NCI-H1694 treated with DMSO at 0.1 percent for 48 hours (cell line): ENCODE data around the gene VDAC1.
"Not testable (repeated sequence)": the region's sequence is repeated elsewhere in the genome, so short reads cannot be mapped to it uniquely, and the experiment has no call there.

Experiments
- DNase-seq: peaks from one replicate; lab custom pipeline; 2025; lab: John Stamatoyannopoulos, UW

VDAC1 gene

DNA sequence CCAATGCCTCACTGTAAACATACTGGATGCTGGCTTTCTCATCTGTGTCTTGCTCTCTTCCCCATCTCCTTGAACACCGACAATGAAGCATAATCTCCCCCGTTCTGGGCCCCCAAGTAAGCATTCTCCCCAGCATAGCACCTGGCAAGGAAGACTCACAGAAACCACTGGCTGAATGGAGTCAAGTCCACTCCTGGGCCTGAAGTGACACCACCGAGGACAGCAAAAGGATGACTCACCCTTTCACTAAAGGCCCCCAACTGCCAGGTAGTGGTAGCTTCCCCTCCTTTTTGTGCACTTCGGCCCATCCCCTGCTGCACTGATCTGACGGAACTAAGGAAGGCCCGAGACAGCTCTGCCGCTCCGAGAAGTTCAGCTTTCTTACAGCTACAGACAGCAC lies 9.4 kb downstream of the VDAC1 start:
- DNase-seq, result no peak

DNA sequence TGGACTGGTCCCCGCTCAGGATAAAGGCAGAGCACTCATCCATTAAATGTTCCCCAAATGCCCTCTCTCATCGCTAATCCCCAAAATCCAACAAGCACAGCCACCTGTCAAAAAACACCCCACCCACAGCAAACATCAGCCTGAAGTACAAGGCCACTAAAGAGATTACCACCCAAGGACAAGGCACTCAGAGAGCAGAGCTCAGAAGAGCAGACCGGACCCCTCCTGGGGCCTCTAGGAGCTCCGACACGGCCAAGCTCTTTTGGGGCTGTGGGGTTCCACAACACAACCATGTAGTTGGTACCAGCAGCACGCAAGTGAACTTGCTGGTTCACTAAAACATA lies 9.8 kb downstream of the VDAC1 start:
- no peak for DNase-seq

DNA sequence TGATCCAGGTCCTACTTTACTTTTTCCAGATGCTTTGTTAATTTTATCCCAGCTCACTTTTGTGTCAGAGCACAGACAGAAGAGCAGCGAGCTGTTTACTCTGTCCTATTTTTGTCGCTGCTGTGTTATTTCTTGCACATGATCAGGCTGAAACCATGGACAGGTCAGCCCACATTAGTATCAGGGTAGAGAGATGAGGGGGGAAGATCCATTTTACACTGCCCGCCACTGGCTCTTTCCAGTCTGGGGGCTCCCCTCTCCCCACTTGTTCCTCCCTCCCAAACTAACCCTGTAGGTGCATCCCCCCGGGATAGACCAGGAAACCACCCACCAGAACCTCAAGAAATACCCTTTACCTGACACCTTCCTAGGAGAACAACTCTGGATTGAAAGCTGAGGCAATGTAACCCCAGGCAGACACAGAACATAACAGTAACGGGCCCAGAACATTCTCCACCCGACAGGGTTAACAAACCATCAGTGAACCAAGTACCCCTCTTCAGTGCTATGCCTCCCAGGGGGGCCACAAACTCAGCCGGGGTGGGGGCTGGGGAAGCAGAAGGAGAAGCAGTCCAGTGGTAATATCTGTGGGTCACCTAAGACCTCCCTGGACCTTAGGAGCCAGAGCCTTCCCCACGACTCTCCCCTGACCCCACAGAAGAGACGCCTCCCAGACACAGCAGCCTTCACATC lies 10.3 kb downstream of the VDAC1 start:
- DNase-seq, result no peak

DNA sequence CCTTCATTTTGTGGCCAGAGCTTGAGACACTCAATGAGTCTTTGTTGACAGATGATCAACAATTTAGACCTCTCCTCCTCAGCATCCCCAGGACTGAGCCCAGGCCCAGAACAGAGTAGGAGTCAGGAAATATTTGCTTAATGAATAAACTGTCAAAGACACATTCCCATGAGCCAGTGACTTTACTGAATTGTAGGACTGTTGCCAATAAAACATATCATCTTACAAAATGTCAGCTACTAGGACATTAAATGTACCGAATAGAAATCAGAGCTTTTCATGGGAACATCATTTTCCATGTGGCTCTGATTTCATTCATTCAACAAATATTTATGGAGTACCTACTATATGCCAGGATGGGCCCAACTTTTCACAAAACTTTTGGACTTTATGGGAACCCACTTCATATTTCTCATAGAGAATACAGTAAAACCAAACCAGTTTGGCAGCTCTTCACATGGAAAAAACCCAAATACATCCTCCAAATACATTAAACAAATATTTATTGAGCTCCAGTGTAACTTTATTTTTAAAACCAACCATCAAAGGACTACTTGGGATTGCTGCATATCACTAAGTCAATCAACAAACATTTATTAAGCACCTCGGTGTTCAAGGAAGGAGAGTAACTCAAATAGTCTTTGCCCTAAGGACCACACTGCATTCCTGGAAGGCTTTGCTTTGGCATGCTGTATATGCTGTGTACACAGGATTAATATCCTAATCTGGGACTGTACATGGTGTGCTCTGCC lies 11.4 kb downstream of the VDAC1 start:
- no peak for DNase-seq

DNA sequence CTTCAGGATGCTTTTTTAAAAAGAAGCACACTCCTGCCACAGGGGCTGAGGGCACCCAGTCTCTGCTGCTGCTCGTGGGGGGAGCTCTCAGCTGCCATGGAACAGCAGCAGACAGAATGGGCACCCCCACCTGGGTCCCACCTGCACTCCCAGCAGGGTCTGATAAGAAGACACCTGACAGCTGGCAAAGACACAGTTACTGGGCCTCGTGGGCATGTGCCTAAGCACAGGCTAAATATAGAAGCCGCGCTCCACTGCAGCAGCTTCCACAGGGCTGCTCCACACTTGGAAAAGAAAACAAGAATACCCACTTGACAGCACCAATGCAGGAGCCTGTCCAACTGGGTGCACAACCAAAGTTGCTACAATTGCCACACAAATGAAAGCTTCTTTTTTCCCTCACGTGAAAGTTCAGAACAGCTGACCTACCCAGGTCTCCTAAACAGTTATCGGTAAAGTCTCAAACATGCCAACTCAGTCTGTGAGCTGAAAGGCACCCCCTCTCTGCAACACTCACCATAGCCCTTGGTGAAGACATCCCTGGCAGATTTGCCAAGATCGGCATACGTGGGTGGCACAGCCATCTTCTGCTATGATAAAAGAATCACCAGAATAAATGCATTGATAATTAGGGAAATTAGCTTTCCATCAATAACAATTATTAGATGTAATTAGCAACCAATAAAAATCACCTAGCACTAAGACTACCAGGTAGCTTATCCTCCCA lies 12.2 kb downstream of the VDAC1 start:
- no peak for DNase-seq

DNA sequence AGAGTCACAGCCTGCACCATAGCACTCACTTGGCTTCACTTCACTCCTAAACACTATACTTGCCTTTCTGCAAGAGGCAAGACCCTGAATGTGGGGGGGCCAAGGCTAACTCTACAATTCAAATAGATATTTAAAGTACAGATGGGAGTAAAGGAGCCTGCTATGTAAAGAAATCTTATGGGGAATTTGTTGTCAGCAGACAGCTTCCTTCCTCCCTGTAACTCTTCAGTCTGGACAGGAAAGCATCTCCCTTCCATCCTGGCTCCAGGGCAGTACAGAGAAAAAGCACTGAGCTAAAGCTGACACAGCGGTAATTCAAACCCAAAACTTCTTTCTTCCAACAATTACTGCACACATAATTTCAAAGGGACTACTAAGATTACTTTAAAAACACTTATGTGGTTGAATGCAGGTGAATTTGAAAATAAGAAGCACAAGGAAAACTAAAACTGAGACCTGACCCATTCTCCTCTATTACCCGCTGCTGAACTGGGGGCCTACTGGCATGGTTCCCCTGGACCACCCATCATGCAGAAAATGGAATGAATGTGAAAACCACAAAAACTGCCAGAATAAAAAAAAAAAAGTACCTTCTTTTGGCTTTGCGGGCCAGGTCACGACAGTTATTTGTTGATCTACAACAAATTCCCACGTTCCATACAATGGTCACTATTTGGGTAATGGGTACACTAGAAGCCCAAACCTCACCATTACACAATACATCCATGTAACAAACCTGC lies 13.4 kb downstream of the VDAC1 start:
- no peak for DNase-seq

DNA sequence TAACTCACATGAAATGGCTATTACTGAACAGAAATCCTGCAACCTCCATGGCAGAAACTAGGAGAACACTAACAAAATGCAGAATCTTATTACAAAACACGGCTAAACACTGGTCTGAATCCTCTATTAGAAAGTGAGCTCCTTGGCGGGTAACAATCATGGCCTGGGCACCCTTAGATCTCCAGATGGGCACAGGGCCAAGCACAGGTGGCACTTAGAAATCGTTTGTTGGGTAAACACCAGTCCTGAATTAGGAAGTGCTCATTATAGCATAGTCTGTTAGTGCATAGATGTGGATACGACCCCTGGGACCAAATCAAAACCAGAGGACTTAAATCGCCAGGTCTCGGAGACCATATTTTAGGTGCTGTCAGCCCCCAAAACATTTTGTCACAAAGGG lies 14.4 kb downstream of the VDAC1 start:
- no peak for DNase-seq

DNA sequence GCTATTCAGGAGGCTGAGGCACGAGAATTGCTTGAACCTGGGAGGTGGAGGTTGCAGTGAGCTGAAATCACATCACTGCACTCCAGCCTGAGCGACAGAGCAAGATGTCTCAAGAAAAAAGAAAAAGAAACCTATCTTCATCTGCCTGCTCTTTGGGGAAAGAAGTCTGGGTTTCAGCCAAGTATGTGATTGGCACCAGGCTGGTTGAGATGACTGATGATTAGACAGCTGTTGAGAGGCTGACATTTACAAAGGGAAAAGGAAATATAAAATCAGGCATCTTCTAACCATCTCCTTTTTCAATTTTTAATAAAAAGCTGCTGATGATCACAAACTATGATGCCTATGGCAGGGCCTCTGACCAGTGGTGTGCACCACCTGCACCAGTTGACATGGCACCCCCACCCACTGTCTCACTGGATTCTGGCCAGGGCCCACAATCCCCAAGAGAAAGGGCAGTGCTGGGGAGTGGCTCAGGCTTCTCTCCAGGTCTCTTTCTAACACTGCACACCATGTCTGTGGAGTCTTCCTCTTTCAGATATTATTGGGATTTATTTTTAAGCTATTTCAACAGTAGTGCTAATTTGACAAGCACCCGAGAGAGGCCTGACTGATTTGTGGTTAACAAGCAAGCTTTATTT lies 19.1 kb downstream of the VDAC1 start:
- no peak for DNase-seq

DNA sequence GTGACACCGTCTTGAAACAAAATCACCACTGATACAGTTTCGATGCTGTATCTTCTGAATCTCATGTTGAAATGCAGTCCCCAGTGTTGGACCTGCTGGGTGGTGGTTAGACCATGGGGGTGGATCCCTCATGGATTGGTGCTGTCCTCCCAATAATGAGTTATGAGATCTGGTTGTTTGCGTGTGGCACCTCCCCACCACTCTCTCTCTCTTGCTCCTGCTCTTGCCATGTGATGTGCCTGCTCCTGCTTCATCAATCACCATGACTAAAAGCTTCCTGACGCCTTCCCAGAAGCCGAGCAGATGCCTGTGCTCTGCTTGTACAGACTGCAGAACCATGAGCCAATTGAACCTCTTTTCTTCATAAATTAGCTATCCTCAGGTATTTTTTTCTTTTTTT lies 21.1 kb downstream of the VDAC1 start:
- DNase-seq, result no peak

DNA sequence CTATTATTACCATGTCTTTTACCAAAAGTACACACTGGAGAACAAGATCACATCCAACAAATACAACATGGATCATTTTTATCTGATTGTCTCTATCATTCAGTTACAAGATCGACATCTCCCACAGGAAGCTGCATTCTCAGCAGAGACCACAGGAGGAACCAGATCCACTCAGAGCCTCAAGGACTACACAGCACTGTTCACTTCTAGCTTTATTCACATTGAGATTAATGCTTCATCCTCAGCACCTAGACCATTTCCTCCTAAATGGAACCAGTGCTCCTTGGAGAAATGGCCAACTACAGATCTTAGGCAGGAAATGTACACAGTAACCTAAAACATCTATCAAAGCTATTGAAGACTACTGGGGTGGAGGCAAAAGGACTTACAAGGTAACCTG lies 23.1 kb downstream of the VDAC1 start:
- DNase-seq, result no peak

DNA sequence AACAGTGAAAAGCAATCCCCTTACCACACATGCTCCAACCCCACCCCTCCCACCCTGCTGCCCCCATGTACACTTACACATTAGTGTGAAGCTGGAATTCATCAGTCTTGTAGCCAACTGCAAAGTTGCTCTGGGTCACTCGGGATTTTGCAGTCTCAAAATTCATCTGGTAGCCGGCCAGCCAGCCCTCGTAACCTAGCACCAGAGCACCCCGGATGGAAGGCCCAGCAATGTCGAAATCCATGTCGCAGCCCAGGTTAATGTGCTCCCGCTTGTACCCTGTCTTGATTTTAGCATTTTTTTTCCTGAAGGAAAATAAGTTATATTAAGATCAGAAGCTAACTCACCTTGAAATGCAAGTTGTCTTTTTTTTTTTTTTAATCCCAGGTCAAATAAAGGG lies 24.1 kb downstream of the VDAC1 start:
- DNase-seq, result no peak

DNA sequence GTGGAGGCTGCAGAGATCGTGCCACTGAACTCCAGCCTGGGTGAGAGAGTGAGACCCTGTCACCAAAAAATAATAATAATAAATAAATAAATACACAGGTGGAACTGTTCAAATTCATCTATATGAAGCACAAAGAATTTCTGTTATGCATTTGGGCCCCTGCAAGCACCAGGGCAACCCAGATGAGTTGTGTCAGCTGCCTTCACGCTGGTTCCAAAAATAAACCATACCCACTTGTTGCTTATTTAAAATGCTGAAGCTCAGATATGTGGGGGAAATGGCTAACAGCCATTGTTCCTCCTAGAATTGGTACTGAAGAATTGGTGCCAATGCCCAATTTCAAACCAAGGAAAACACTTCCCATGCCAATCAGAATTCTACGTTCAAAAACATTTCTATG lies 25.8 kb downstream of the VDAC1 start:
- DNase-seq, result no peak

DNA sequence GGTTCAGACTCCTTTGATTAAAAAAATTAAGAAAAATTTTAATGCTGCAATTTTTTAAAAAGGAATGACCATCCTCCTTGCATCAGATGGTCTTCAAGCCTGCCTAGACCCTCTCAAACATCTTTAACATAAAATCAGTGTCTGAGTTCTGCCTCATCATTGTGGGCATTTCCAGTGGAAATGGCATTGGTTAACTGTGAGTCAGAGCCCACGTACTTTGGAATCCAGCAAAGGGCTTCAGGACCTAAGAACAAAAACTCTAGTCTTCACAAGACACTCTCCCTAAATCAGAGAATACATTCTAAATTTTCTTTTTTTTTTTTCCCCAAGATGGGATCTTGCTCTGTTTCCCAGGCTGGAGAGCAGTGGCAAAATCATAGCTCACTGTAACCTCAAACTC lies 26.9 kb downstream of the VDAC1 start:
- no peak for DNase-seq

DNA sequence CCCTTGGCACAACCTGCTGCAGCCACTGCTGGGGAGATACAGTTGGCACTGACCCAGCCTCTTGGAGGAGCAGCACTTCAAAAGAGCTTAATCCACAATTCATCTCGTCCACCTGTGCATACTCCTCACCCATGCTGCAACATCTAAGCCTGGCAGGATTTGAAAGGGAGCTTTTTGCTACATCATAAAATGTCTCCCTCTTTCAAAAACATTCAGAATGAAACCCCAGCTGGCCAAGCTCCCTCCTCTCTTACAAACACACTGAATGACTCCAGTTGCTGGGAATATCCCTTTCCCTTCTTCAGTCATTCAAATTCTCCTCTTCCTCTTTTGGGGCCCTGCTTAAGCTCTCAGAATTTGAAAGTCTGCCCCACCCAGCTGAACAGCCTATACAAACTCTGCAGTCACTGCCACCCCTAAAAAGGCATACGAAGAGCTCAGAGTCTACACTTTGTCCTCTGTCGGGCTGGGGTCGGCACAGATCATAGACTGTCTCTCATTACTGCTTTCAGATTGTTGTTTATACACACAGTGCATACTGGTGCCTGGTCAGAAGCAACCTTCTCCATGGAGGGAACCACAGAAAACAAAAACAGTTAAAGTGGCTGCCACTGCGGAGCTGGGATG lies 27.5 kb downstream of the VDAC1 start:
- DNase-seq, result no peak

DNA sequence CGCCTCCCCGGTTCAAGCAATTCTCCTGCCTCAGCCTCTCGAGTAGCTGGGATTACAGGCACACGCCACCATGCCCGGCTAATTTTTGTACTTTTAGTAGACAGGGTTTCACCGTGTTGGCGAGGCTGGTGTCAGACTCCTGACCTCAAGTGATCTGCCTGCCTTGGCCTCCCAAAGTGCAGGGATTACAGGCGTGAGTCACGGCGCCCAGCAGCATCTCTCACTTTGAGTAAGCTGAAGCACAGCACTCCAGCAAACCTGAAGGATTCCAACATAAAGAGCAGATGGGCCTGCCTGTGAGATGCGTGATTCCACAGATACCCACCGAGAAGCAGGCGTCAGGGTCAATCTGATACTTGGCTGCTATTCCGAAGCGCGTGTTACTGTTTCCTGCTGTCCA lies 29.2 kb downstream of the VDAC1 start:
- not testable (repeated sequence) for DNase-seq

DNA sequence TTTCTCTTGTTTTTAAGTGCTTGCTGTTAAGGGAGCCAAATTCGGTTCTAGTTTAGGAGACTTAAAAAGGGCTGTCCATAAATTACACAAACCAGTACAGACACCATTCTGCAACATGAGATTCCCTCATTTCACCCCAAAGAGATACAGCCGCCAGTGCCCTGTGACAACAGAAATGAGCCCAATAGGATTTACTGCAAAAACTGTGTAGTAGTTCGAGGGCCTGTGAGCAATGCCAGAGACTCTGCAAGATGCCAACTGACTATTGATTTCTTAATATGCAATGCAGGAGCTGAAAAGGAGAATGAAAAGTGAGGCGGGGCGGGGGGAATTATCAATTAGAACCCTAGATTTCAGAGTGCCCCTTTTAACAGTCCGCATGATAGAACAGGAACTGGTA lies 30.6 kb downstream of the VDAC1 start:
- DNase-seq, result no peak

DNA sequence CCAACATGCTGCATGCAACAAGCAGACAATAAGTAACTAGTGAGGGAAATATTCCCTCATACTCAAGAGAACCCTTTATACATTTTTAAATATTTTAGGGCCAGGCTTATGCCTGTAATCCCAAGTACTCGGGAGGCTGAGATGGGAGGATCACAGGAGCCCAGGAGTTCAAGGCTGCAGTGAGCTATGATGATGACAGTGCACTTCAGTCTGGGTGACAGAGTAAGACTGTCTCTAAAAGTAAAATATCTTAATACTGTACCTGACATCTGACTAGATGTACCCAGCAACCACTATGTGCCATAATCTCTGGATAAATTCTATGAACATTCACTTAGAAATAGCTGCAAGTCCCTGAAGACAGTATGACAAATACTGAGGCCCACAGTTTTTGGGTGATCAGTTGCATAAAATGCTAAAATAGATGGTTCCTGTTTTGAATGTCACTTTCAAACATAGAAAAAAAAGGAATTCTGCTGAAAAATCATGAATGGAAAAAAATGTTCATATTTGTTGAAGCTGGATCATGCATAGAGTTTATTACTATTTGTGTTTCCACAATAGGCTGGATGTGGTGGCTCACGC lies 34.4 kb downstream of the VDAC1 start:
- DNase-seq, result no peak

DNA sequence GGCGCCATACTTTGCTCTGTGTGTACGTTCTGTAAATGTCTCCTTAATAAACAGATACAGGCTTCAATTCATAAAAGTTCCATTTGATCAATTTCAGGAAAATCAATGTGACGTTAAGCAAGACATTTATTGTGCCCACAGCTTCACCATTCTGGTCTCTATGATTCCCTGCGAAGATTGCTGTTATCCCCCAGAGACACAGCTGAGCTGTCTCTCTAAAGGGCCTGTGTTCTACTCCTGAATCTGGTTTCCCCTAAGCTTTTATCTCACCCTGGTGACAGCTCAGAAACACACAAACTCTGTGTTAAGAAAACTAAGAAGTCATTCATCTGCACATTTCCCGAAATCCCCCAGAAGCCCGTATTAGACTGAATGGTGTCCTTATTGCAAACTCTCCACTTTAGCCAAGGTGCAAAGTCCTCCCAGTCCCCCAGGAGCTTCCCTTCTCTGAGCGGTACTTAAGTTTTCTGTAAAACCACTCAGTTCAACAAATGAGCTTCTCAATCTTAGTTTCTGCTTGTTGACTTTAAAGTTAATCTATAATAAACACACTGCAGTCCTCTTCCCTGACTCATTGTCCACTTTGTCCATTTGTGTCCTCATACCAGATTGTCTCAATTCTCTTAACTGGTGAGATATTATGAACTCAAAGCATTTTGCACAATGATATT lies 35.0 kb downstream of the VDAC1 start:
- DNase-seq, result no peak

DNA sequence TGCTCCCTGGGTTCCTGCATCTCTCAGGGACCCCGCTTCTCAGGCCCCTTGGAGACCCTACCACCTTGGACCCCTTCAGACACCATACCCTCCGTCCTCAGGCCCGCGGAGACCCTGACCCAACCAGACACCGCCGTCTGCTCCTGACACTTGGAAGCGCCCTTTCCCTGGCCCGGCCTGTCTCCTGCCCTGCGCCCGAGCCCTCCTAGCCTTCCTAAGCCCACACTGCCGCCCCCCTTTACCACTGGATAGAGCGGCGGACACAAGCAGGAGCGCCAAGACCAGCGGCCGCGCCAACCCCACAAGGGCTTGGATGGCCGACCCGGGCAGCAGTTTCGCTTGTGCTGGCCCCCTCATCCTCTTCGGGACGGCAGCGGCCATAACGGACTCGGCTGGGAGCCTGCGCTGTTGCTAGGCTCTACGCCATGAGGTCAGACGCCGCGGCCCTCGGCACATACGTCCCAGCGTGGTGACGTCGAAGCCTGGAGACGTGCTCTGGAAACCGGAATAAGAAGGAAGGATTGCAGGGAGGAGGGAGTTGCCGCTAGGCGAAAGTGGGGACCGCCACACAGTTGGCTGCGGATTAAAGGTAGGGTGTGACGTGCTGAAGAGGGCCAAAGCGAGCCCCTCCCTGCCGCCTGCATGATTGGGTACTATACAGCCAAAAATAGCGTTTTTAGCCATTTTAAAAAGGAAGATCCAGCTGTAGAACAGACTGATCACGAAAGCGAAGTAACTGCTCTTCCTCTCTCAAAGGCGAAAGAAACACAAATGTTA lies 36.4 kb downstream of the VDAC1 start, which contains the start of gene C5orf15:
Gene C5orf15 (minus strand): TSS at position 422 of the 777 bp plus-strand sequence. CDS start 41 bp downstream, at position 381.
- DNase-seq, result peak; percentile 92
